NCI-H1092 treated with DMSO at 0.1 percent for 48 hours (cell line): Measurements from ENCODE around the gene ACKR3.

Source experiments
- DNase-seq: peaks from one replicate; lab custom pipeline; 2025; lab: John Stamatoyannopoulos, UW

The ACKR3 gene

GRCh38 chr2:236587861-236588815 is 18.5 kb downstream of the ACKR3 start:
- DNase-seq: no peak

- no peak for DNase-seq
Measured at GRCh38 chr2:236588932-236589592, 19.4 kb downstream of the ACKR3 start.

GRCh38 chr2:236590846-236591245 is 21.2 kb downstream of the ACKR3 start:
- no peak for DNase-seq

- peak; percentile 52 for DNase-seq
Measured at GRCh38 chr2:236592821-236593220, 23.2 kb downstream of the ACKR3 start.

DNA sequence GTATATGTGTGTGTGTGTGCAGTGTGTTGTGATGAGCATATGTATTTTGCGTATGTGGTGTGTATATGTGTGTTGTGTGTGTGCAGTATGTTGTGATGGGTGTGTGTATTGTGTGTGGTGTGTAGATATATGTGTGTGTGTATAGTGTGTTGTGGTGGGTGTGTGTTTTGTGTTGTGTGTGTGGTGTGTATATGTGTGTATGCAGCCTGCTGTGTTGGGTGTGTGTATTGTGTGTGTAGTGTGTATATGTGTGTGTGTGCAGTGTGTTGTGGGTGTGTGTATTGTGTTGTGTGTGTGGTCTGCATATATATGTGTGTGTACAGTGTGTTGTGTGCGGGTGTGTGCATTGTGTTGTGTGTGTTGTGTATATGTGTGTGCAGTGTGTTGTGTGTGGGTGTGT is 23.9 kb downstream of the ACKR3 start:
- DNase-seq: no peak

GRCh38 chr2:236593956-236594355 is 24.3 kb downstream of the ACKR3 start:
- no peak for DNase-seq

DNA sequence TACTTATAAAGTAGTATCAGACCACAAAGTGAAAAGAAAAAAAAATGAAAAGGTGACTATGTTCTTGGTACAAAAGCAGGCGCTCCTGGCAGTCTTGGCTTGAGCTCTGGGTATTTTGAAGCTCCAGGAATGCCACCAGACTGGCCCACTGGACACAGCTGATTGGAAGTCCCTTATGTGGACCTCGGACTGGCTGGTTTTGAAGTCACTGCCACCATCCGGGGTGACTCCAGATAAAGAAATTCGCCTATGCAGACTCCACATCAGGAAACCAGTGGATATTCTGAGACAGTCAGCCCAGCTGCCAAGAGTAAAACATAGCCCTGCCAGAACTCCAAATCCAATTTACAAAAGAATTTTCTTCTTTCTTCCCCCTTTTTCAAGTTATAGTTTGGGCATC is 28.0 kb downstream of the ACKR3 start:
- no peak for DNase-seq

GRCh38 chr2:236599059-236599458 is 29.4 kb downstream of the ACKR3 start:
- DNase-seq: no peak

DNA sequence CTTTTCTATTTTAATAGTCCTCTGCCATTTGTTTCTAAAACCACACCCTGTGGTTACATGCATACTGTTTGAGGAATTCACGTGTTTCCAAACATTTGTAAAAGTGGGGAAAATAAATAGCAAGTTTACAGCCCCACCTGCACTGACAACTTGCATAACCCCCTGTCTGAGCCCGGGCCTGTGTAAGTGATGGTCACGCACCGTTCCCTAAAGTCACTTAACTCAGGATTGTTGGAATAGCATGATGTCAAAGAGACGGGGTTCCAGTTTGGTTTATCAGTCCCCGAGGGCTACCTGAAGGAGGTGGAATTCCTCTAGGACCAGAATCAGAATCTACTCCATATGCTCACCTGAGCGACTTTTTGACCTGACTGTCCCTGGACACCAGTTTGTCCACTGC is 30.5 kb downstream of the ACKR3 start:
- DNase-seq: no peak

DNA sequence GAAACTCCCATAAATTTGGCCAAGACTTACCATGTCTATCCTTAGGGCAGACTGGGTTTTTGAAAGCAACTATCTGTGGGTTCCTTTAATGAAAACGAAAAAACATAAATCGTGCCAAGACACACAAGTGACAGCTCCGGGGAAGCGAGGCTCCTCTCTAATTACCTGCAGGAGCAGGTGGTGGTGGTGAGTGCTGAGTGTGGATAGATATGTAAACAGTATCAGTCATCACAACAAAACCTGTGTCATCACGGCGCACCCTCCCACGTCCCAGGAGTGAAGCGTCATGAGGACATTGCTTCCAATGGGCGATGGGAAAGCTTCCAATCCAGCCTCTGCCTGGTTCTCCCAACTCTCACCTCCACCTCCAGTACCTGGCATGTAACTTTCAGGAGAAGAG is 31.3 kb downstream of the ACKR3 start:
- peak; percentile 44 for DNase-seq

DNA sequence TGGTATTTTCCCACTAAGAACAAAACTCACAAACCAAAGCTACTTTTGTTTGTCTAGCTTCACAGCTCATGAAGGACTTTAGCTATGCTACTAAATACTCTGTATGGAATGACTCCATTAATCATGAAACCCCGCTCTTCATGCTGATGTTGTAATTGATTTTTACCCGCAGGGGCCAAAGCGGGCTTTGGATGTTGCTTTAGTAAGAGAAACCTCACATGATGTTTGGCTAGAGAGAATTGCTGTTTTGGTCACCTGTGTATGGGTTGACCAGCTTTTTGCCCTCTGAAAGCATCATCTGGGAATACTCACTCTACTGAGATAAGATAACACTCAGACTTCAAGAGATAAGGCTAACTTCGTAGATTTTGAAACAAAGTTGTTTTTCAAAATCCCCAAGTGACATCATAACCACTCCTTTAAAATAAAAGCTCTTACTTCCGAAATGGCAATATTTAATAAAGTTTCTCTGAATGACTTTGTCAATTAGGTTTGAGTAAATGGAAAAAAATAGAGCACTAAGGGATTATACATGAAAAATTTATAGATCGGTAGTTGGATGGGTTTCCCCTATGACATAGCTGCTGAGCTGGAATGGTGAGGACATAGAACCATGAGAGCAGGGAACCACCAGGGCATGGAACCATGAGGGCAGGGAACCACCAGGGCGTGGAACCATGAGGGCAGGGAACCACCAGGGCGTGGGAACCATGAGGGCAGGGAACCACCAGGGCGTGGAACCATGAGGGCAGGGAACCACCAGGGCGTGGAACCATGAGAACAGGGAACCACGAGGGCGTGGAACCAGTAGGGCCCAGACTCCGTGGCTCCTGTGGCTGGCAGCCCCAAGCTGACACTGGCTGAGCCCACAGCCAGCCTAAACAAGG is 31.9 kb downstream of the ACKR3 start:
- no peak for DNase-seq

GRCh38 chr2:236602678-236603077 is 33.1 kb downstream of the ACKR3 start:
- no peak for DNase-seq

- DNase-seq: no peak
Measured at GRCh38 chr2:236603361-236604015, 33.9 kb downstream of the ACKR3 start.

- DNase-seq: no peak
Measured at GRCh38 chr2:236604575-236605344, 35.1 kb downstream of the ACKR3 start.

GRCh38 chr2:236605345-236605734 is 35.7 kb downstream of the ACKR3 start:
- DNase-seq: no peak

DNA sequence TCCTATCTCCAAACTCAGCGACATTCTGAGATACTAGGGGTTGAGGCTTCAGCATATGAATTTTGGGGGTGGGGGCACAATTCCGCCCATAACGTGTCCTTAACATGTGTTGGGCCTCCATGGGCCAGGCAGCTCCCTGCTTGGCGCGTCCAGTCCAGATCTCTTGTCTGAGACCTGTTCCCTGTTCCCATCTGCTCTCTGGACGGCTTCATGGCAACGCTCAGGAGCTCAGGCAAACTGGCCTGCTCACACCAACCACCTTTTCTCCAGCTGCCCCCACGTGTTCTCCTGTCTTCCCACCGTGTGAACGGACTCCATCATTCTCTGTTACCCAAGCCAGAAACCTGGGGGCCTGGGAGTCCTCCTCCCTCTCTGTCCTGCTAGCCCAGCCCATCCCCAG is 36.4 kb downstream of the ACKR3 start:
- no peak for DNase-seq

DNA sequence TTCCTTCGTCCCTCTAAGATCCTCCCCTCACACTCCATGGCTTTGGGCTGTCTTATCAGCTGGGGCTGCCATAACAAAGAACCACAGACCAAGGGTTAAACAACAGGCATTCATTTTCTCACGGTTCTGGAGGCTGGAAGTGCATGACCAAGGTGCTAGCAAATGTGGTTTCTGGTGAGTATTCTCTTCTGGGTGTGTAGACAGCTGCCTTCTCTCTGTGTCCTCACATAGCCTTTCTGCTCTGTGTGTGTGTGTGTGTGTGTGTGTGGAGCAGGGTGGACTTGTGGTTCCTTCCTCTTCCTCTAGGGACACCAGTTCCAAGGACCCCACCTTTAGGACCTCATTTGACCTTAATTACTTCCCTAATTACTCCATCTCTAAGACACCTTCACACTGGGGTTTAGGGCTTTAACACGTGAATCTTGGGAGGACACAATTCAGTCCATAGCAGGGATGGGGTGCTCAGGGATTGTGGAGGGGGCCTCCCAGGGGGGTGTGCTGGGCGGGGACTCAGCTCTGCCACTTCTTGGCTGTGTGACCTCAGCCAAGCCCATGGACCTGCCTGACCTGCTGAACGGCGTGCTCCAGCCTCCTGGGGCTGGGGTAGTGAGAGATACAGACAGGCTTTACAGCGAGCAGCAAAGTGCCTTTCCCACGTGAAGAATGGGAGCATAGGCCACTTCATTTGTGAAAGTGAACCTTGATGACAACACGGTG is 38.0 kb downstream of the ACKR3 start:
- DNase-seq: no peak

GRCh38 chr2:236608188-236608525 is 38.5 kb downstream of the ACKR3 start:
- no peak for DNase-seq

GRCh38 chr2:236608710-236609109 is 39.1 kb downstream of the ACKR3 start:
- DNase-seq: no peak

DNA sequence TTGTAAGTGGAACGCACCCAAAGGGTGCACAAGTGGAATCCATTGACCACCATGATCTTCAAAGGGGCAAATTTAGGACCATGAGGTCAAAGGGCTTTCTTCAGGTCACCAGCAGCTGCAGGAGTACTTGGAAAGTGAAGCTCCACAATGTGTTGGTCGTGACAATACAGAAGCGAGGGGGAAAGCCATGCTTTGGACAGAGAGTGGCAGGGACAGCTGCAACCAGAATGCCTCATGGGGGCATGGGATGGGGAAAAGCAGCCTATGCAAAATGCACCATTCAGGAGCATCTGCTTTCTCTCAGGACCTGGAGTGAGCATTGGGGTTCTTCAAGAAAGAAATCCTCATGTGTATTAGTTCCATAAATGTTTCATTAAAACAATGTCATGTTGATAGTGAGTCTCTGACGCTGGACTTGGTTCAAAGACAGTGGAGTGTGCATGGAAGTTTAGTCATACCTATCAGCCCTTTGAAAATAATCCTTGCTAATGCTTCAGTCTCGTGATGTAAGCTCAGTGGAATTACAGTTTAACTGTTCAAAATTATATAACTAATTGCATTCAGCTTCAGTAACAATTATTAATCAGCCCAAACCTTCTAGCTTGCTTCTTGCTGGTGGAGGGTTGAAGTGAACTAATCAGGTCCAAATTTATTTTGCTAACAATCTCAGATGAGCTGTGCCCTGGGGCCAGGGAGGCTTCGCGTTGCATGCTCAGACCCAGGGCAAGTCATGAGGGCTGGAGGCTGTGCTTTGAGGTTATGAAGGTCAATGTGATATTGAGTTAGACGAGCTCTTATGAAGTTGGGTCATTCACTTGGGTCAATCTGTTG is 41.6 kb downstream of the ACKR3 start:
- DNase-seq: no peak
